K562 (cell line): ENCODE results near the gene MYMX. TPM values are rescaled to one million over a fixed set of nuclear protein-coding genes. Genes with fewer than 3 reads are reported as not detected.

ENCODE experiments used
- ATAC-seq: fragments of 200-7000 bp; cut with Tn5 transposase; 3 replicates; pipeline ENCODE4 v1.9.1; 2020; ENCODE audit warnings: moderate library complexity
- BruUV-seq: library from RNA; stranded (reverse); fragments of 400-500 nt; replicated peaks from 2 replicates; lab custom pipeline; 2021; lab: Mats Ljungman, UMichigan
- CTCF ChIA-PET: fragments of 300-600 bp; formaldehyde crosslinking; extraction: SDS; loops from one replicate; lab custom pipeline; 2021; ENCODE audit warnings: low intra/inter-chr PET ratio; lab: Yijun Ruan, JAX
- POLR2A ChIA-PET: fragments of 300-600, 350-650 bp; sonication (Branson Sonifier 250); formaldehyde crosslinking; extraction: SDS; loops from one replicate; lab custom pipeline; 2021; ENCODE audit warnings: antibody characterized with exemption, inconsistent platforms; lab: Yijun Ruan, JAX
- DNase-seq, 4 experiments: peaks; one replicate each; pipeline versions ENCODE4 v3.0.0 to v3.0.0-alpha.2; 2011 to 2018; ENCODE audit warnings: low spot score in 3 of 4, mixed read lengths in 3 of 4; ENCODE audit errors: extremely low read depth in 1 of 4
- FAIRE-seq: peaks from 2 replicates; lab custom pipeline; 2011; peaks lifted over from hg19 to GRCh38; lab: Jason Lieb, UNC
- H2AFZ ChIP-seq: 2 replicates; pipeline ENCODE4 v1.6.0; 2011; ENCODE audit warnings: low read depth, low read length, control low read depth, inconsistent platforms
- H3K27ac ChIP-seq: fragments of 200-600 bp; 3 replicates; pipeline ENCODE4 v1.8.0; 2011; ENCODE audit warnings: low read depth, mild to moderate bottlenecking, control low read depth, inconsistent platforms, low read length, moderate library complexity, mixed read lengths; ENCODE audit errors: extremely low read depth
- H3K27me3 ChIP-seq, 2 experiments: fragments of 300-600 bp in 1 of 2; 2 replicates in 1 of 2; 3 replicates in 1 of 2; pipeline versions ENCODE4 v1.6.0 to v1.8.0; 2011; ENCODE audit warnings: inconsistent platforms in 2 of 2, low read length in 2 of 2, mild to moderate bottlenecking in 1 of 2, mixed read lengths in 1 of 2, moderate library complexity in 1 of 2; ENCODE audit not compliant: control insufficient read depth in 2 of 2, insufficient read depth in 2 of 2
- H3K36me3 ChIP-seq: fragments of 300-600 bp; 3 replicates; pipeline ENCODE4 v1.8.0; 2011; ENCODE audit warnings: mild to moderate bottlenecking, low read length, inconsistent platforms; ENCODE audit not compliant: control insufficient read depth, insufficient read depth
- H3K4me1 ChIP-seq, 2 experiments: fragments of 200-600 bp in 1 of 2; replicated peaks in 1 of 2; 2 replicates in 1 of 2; 3 replicates in 1 of 2; pipeline versions ENCODE4 v1.5.1 to v1.8.0; 2011; ENCODE audit warnings: inconsistent platforms in 2 of 2, low read length in 2 of 2, mild to moderate bottlenecking in 1 of 2, mixed read lengths in 1 of 2, moderate library complexity in 1 of 2; ENCODE audit not compliant: control insufficient read depth in 2 of 2, insufficient read depth in 2 of 2
- H3K4me2 ChIP-seq: 2 replicates; pipeline ENCODE4 v1.6.1; 2011; ENCODE audit warnings: low read length, control low read depth, inconsistent platforms, mixed read lengths; ENCODE audit not compliant: insufficient read depth
- H3K4me3 ChIP-seq: fragments of 200-600 bp; sonication (generic), shearing (Covaris generic); 2 replicates; pipeline ENCODE4 v1.5.1; 2016; ENCODE audit warnings: control low read depth, inconsistent platforms
- H3K79me2 ChIP-seq: fragments of 200-600 bp; 3 replicates; pipeline ENCODE4 v1.8.0; 2011; ENCODE audit warnings: low read length, inconsistent platforms; ENCODE audit not compliant: control insufficient read depth, insufficient read depth
- H3K9ac ChIP-seq, 2 experiments: 2 replicates each; pipeline versions ENCODE4 v1.6.0 to v1.6.1; 2011; ENCODE audit warnings: low read depth in 2 of 2, low read length in 2 of 2, control low read depth in 1 of 2, inconsistent platforms in 1 of 2, mild to moderate bottlenecking in 1 of 2, mixed read lengths in 1 of 2; ENCODE audit not compliant: insufficient read depth in 1 of 2
- H3K9me1 ChIP-seq: one replicate; pipeline ENCODE4 v1.6.0; 2011; ENCODE audit warnings: inconsistent platforms, mild to moderate bottlenecking, low read length, moderate library complexity; ENCODE audit not compliant: control insufficient read depth, insufficient read depth
- H3K9me3 ChIP-seq: replicated peaks from 2 replicates; pipeline ENCODE4 v1.5.1; 2011; ENCODE audit warnings: low read depth, low read length, inconsistent platforms; ENCODE audit not compliant: control insufficient read depth, insufficient read depth
- H4K20me1 ChIP-seq: replicated peaks from 2 replicates; pipeline ENCODE4 v1.6.1; 2011; ENCODE audit warnings: low read length, inconsistent platforms, mixed read lengths; ENCODE audit not compliant: control insufficient read depth, insufficient read depth
- ATF7 ChIP-seq: fragments of 450-650 bp; IDR thresholded peaks from 2 replicates; pipeline ENCODE4 v1.7.1; 2014; ENCODE audit warnings: mild to moderate bottlenecking, moderate library complexity
- COPS2 ChIP-seq: fragments of 450-650 bp; conservative IDR thresholded peaks from 2 replicates; pipeline ENCODE4 v1.6.1; 2016; ENCODE audit warnings: mild to moderate bottlenecking, moderate library complexity
- EGR1 ChIP-seq: fragments of 450-650 bp; conservative IDR thresholded peaks from 2 replicates; pipeline ENCODE4 v1.6.1; 2017; ENCODE audit warnings: mild to moderate bottlenecking
- LARP7 ChIP-seq: fragments of 450-650 bp; IDR thresholded peaks from 2 replicates; pipeline ENCODE4 v1.6.1; 2016
- MCM3 ChIP-seq: fragments of 450-650 bp; IDR thresholded peaks from 2 replicates; pipeline ENCODE4 v1.6.1; 2016
- MEIS2 ChIP-seq: fragments of 450-650 bp; IDR thresholded peaks from 2 replicates; pipeline ENCODE4 v1.6.1; 2014; ENCODE audit warnings: mild to moderate bottlenecking; ENCODE audit not compliant: partially characterized antibody
- MTA3 ChIP-seq: fragments of 450-650 bp; formaldehyde crosslinking; IDR thresholded peaks from 2 replicates; pipeline ENCODE4 v1.6.1; 2017; ENCODE audit warnings: mild to moderate bottlenecking, borderline replicate concordance
- NBN ChIP-seq: fragments of 450-650 bp; IDR thresholded peaks from 2 replicates; pipeline ENCODE4 v1.6.1; 2016; ENCODE audit warnings: low read depth, mild to moderate bottlenecking
- NFIX ChIP-seq: fragments of 250-450 bp; sonication (Bioruptor Pico); IDR thresholded peaks from 2 replicates; pipeline ENCODE4 v1.4.0; 2020; ENCODE audit warnings: low read depth, mild to moderate bottlenecking, moderate library complexity
- POU5F1 ChIP-seq: fragments of 150-350 bp; IDR thresholded peaks from 2 replicates; pipeline ENCODE4 v1.6.1; 2014; ENCODE audit warnings: borderline replicate concordance, low read length, low read depth, mild to moderate bottlenecking; ENCODE audit not compliant: partially characterized antibody
- TBP ChIP-seq: optimal IDR thresholded peaks from 2 replicates; pipeline ENCODE3; 2011; ENCODE audit warnings: low read depth, low read length, improper control_type of control experiment
- TCF7L2 ChIP-seq: fragments of 150-350 bp; IDR thresholded peaks from 2 replicates; pipeline ENCODE4 v1.6.1; 2016; ENCODE audit warnings: low read depth, mild to moderate bottlenecking, low read length, moderate library complexity
- whole genome bisulfite sequencing: fragments of 100-300 bp; shearing (Covaris generic); methylation state at CpG from one replicate; pipeline ENCODE4 v1.1.6; 2016; ENCODE audit warnings: low coverage, mixed read lengths; ENCODE audit not compliant: insufficient coverage; ENCODE audit errors: missing lambda C conversion rate; 5-methylcytosine and 5-hydroxymethylcytosine counted together
- in situ Hi-C: fragments of 300-500 bp; cut with MboI; formaldehyde crosslinking; loops from 4 replicates; pipeline ENCODE4 v1.15.0; 2018; ENCODE audit warnings: inconsistent platforms, mixed read lengths
- intact Hi-C: fragments of 100-400 bp; cut with micrococcal nuclease; formaldehyde crosslinking; loops from 2 replicates; pipeline ENCODE4 v1.14.2; 2022
- polyA plus RNA-seq, 8 experiments: library from polyadenylated mRNA; depleted of rRNA in 4 of 8; stranded (reverse) in 5 of 8; unstranded in 3 of 8; fragments of >200 nt; fragmentation: Nextera tagmentation in 2 of 8; fragmentation: Illumina TruSeq in 1 of 8; extraction: Ambion mirVana in 2 of 8; extraction: Trizol in 1 of 8; gene quantifications; 2 replicates each; pipeline versions ENCODE4 v1.2.1 to v1.2.3, GENCODE V29; 2011 to 2014; ENCODE audit warnings: inconsistent platforms in 1 of 8, missing spikeins in 1 of 8
- total RNA-seq, 7 experiments: library from RNA; depleted of rRNA in 6 of 7; stranded (reverse); fragments of >200 nt in 6 of 7; fragmentation: Illumina TruSeq in 2 of 7; extraction: Trizol in 2 of 7; gene quantifications; 2 replicates each; pipeline versions ENCODE4 v1.2.1 to v1.2.3, GENCODE V29; 2011 to 2021; ENCODE audit warnings: low replicate concordance in 1 of 7
- TF ChIP-seq, protein P1 (sequence below): sonication (generic); formaldehyde crosslinking; IDR thresholded peaks from 2 replicates; pipeline ENCODE4 v1.4.0; 2020; ENCODE audit warnings: mild to moderate bottlenecking, missing genetic modification reagents
- TF ChIP-seq, protein P2 (sequence below), 2 experiments: IDR thresholded peaks; 2 replicates each; pipeline ENCODE4 v1.6.1; 2011; ENCODE audit warnings: borderline replicate concordance in 1 of 2, control low read depth in 1 of 2, low read depth in 1 of 2, low read length in 1 of 2, mild to moderate bottlenecking in 1 of 2, mixed read lengths in 1 of 2, moderate library complexity in 1 of 2; ENCODE audit not compliant: insufficient read depth in 1 of 2, insufficient read length in 1 of 2, poor library complexity in 1 of 2, severe bottlenecking in 1 of 2; ENCODE audit errors: extremely low read depth in 1 of 2
- TF ChIP-seq, protein P3 (sequence below): fragments of 450-650 bp; IDR thresholded peaks from 2 replicates; pipeline ENCODE4 v1.6.1; 2016

The MYMX gene
- total and polyA plus RNA-seq, 9 of the 15 experiments (the other 6 are each of a cell fraction or from before 2014, with no cell fraction given): 0.12 TPM; not detected in 8

DNA sequence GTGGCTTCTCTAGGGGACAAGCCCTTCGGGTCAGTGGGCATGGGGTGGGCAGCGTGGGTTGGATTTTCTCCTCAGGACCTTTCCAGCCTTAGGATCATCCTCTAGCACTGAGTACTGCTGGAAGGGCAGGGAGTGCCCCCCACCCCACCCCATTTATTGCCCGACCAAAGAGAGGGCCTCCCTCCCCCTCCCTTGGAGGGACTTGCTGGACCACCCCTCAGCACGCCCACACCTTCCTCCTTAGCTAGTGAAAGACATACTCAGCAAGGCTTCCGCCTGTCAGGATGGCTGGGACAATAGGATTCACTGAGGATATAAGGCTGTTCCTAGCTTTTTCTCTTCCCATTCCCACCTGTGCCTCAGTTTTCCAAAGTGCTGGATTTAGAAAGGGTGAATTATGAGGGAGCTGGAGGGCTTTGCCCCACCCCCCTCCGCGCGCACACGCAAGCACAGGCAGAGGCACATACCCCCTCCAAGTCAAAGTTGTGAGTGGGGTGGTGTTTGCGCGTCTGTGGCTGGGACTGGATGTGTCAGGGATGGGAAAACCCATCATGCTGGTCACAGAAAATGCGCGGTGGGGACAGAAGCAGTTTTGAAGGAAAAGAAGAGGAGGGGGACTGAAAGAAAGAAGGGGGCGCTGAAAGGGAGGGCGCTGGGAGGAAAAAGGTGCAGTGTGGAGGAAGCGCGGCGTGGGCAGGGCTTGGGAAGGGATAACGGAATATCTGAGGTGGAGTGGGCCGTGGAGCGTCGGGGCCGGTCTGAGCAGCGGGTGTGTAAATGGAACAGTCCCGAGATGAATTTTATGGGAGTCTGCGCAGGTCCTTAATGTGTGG is 6.0 kb downstream of the MYMX start:
- CTCF ChIA-PET: interaction anchor here (1.9 kb wide), 1 partner anchor 50 kb away, joined by 5 read pairs; no protein-coding TSS in a partner anchor
- Histone ChIP-seq H4K20me1 (peaks cover 3% of the 10 kb centered on the region; the same call in 1 of the 2 replicates), H3K36me3 (peaks cover 9% of the 10 kb centered on the region), H2AFZ (peak overlapping the region; percentile 92), H3K4me1 (peaks cover 78 to 89% of the 10 kb centered on the region in 2 experiments), H3K79me2 (peaks cover 47% of the 10 kb centered on the region), H3K4me3 (peak overlapping the region; percentile 54), H3K27ac (peak overlapping the region; percentile 14; the same call in 2 of the 3 replicates), H3K9me3 (no peaks in the 10 kb centered on the region), H3K9me1 (peaks cover 6% of the 10 kb centered on the region), H3K27me3 (no peaks in the 10 kb centered on the region), H3K4me2 (peak overlapping the region; percentile 86), H3K9ac (peak overlapping the region; percentile 50 to 89)
- FAIRE-seq (no peak), DNase-seq (no peak), ATAC-seq (no peak)
- in situ Hi-C loops: no loop called here
- POLR2A ChIA-PET: interaction anchor here (1.1 to 6.8 kb wide), 4 partner anchors 13 to 61 kb away, joined by 3 to 104 read pairs (median 33); partner anchors contain the start of gene HSP90AB1
- no TSS peak for BruUV-seq
- intact Hi-C loops: loop anchor here (10.0 kb wide), 1 partner anchor 588 kb away; the partner anchor contains the start of gene MAD2L1BP
- WGBS: 33% methylated on average over 26 of the region's 26 CpGs
- TF ChIP-seq, protein P1, sequence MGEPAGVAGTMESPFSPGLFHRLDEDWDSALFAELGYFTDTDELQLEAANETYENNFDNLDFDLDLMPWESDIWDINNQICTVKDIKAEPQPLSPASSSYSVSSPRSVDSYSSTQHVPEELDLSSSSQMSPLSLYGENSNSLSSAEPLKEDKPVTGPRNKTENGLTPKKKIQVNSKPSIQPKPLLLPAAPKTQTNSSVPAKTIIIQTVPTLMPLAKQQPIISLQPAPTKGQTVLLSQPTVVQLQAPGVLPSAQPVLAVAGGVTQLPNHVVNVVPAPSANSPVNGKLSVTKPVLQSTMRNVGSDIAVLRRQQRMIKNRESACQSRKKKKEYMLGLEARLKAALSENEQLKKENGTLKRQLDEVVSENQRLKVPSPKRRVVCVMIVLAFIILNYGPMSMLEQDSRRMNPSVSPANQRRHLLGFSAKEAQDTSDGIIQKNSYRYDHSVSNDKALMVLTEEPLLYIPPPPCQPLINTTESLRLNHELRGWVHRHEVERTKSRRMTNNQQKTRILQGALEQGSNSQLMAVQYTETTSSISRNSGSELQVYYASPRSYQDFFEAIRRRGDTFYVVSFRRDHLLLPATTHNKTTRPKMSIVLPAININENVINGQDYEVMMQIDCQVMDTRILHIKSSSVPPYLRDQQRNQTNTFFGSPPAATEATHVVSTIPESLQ (CRISPR knock-in tag): no peak
- TF ChIP-seq MCM3 (no peak), TCF7L2 (no peak), MTA3 (no peak), TBP (peak; percentile 21), COPS2 (no peak), EGR1 (0 out of 2 replicates have a peak, but pooled peaks have one; percentile 16), MEIS2 (no peak), POU5F1 (no peak), LARP7 (0 out of 2 replicates have a peak, but pooled peaks have one; percentile 39), NFIX (no peak), NBN (0 out of 2 replicates have a peak, but pooled peaks have one; percentile 37), ATF7 (no peak)
- TF ChIP-seq, protein P2, sequence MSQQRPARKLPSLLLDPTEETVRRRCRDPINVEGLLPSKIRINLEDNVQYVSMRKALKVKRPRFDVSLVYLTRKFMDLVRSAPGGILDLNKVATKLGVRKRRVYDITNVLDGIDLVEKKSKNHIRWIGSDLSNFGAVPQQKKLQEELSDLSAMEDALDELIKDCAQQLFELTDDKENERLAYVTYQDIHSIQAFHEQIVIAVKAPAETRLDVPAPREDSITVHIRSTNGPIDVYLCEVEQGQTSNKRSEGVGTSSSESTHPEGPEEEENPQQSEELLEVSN (IDR thresholded peaks at IDR 0.05; ENCODE audit: borderline replicate concordance in 1 of 2, extremely low read depth in 1 of 2, insufficient read depth in 1 of 2, insufficient read length in 1 of 2, low read depth in 1 of 2, low read length in 1 of 2, poor library complexity in 1 of 2, severe bottlenecking in 1 of 2): no peak
- TF ChIP-seq, protein P3, sequence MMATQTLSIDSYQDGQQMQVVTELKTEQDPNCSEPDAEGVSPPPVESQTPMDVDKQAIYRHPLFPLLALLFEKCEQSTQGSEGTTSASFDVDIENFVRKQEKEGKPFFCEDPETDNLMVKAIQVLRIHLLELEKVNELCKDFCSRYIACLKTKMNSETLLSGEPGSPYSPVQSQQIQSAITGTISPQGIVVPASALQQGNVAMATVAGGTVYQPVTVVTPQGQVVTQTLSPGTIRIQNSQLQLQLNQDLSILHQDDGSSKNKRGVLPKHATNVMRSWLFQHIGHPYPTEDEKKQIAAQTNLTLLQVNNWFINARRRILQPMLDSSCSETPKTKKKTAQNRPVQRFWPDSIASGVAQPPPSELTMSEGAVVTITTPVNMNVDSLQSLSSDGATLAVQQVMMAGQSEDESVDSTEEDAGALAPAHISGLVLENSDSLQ: no peak
